Activated CD8-positive, alpha-beta memory T cell treated with anti-CD3 and anti-CD28 coated beads, Interleukin-2, amount 50 U/mL, for 24 hours (primary cell): ENCODE results near the gene VEPH1.

ENCODE experiments used
- DNase-seq: peaks from one replicate; pipeline ENCODE4 v3.0.0-alpha.2; 2020; ENCODE audit errors: extremely low read depth

VEPH1 gene

GRCh38 chr3:157502916-157503595 lies at the start of gene VEPH1:
Gene VEPH1 (minus strand): TSS chr3:157503416. CDS start chr3:157495349, 8,067 bp downstream.
- DNase-seq = no peak

DNA sequence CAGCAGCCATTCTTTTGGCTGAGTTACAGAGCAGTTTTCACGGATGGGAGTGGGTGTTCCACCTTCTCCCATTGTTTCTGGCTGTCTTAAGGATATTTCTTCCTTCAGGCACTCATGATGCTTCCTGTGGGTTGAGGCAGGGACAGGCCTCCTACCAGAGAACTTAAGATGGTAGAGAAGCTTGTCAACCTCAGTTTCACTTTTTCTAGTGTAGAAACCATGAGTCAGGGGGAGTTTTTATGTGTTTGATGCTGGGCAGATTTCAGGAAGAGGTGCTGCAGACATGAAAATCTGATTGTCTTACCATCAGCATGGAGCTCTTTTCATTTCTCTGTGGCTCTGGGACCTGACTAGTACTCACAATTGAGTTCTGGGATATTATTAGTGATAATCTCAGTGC lies 48.7 kb upstream of the VEPH1 start:
- no peak for DNase-seq

- no peak for DNase-seq
These were observed 46.3 kb upstream of the VEPH1 start for GRCh38 chr3:157549498-157549897.

DNA sequence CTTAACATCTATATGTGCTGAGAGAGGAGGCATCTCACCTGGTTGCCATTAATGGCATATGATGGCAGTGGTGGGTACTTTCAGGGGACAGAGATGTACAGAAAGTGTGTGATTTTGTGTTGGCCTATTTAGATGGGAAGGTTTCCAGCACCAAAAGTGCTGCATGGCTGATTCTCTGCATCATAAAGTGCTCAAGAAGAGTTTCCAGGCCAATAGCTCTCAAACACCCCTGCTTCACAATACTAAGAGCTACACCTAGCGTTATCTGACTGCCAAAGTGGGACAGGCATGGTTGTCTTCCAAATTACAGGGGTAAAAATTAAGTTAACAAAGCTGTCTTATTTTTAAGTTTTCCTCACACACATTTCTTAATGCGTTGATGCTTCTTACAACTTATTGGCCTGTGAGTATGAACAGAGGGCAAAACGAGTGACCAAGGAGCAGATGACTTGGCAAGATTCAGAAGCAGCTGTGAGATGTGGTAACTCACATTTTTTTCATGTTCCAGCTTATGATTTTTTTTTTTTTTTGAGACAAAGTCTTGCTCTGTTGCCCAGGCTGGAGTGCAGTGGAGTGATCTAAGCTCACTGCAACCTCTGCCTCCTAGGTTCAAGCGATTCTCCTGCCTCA lies 41.4 kb upstream of the VEPH1 start:
- DNase-seq = no peak

DNA sequence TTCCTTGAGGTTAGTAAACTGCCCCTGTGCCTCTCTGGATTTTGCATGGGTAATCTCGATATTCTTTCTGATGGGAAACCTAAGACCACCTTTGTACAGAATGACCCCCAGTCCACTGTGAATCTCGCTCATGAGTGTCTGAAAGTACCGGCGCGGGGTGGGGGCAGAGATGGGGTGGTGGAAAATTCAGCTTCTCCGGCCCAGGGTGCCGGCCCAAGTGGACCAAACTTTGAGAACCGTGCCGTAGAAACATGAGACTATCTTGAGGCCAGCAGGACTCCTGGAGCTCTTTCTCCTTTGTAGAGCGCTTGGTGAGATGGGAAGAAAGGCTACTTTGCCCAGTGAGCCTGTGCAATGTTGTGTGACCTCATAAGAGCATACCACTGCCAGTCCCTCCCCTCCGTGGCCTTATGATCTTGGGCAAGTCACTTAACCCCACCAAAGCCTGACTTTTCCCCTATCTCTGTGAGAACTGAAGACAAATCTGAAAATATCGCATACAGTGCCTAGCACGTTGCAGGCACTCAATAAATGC lies 40.4 kb upstream of the VEPH1 start:
- DNase-seq = no peak

DNA sequence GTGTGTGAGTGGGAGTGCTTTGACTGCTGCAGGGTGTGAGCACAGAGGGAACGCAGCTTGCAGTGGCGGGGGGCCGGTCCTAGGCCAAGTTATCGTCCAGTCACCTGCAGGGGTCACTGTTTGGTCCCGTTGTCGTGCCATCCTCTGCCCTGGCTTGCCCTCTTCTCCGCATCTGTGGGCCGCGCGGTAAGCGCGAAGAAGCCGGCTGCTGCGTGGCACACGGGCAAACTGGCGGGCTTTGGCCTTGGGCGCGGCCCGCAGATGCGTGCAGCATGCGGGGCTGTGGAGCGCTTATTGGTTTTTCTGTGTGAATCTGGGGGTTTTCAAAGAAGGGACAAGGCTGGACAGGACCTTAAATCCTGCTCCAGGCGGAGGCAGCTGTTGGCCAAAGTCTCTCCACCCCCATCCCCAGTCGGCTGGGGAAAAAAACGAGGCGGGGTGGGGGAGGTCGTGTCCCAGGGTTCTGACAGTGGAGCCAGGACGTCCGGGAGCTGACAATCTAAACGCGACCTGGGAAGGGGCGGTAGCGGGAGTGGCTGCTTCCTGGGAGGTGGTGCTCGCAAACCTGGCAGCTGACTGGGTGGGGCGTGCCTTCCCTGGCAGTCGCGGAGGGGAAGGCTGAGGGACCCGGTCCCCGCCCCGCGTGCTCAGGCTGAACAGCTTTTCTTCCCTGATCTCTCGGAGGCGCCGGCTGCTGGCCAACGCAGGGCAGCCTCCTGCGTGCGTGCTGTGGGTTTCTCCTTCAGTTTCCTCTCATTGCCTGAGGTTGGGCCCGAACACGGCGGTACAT lies 39.7 kb upstream of the VEPH1 start:
- DNase-seq = no peak

- DNase-seq = no peak
These were observed 38.5 kb upstream of the VEPH1 start for GRCh38 chr3:157541506-157542236.

DNA sequence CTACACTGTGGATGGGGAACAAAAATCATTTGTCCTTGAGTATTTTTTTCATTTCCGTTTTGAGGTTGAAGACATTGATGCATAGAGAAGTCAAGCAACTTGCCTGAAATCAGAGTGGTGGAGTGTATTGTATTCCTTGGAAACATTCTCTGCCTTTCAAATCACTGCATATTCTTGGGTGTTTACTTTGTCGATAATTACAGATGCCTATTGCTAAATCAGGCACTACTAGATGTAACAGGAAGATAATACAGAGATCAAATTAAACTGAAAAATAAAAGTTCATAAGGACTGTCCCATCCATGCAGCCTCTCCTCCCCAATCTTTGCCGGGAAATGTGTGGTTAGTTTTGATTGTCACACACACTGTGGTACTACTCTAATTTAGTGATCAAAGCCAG lies 37.4 kb upstream of the VEPH1 start:
- DNase-seq = no peak

DNA sequence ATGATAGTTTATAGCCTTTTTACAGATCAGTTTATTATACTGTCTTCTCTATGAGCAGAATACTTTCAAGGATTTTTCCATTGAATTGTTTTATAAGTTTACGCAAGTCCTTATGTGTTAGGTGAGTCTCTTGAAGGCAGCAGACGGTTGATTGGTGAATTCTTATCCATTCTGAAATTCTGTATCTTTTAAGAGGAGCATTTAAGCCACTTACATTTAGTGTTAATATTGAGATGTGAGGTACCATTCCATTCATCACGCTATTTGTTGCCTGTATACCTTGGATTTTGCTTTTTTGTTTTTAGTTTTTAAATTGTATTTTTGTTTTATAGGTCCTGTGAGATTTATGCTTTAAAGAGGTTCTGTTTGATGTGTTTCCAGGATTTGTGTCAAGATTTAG lies 32.5 kb upstream of the VEPH1 start:
- DNase-seq = no peak

DNA sequence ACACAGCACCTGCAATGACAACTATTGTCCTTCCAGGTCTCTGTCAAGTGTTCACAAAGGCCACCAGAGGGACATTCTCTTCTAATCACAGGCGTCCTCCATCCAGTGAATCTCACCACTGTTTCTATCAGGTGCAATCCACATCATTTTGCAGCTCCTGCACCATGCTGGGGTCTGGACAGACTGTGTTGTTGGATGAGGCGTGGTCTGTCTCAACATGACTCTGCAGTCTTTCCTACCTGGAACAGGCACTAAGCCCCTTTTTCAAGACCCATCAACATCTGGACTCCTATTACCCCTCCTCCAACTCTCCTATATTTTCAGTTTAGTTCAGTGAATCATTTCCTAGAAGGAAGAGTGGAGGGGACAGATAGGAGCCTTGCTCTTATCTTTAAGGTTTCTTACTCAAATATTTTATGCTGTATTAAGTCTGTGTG lies 31.5 kb upstream of the VEPH1 start:
- DNase-seq = no peak

GRCh38 chr3:157533298-157534070 lies 30.3 kb upstream of the VEPH1 start:
- no peak for DNase-seq

DNA sequence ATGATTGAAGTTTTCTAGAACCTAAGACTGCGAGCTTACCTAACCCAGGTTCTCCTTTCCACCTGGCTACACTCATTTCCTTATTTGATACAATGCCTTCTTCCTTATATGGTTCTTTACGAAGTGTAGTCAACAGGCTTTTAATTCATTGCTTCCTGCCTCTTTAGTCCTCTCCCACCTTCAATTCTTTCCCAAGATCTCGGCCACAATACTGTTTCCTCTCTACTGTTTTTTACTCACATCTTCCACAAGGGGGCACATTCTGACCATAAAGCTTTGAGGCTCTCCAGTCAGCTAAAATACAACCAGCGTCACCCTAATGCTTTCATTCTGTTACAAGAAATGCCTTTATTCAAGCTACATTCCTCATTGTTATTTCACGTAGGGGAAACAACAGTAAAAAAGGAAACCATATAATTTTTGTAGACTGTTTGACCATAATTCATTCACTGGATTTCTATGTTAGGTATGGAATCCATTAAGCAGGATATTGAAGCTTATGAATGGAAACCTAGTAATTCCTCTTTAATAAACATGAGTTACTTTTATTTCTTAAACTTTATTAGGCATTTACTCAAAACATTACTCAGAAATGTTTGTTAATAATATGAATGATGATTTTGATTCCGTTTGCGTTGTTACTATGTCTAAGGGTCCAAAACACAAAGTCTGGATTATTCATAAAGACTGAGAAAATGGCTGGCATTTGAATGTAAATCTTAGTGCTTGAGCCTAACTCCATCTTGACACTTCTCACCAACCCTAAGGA lies 29.5 kb upstream of the VEPH1 start:
- no peak for DNase-seq

DNA sequence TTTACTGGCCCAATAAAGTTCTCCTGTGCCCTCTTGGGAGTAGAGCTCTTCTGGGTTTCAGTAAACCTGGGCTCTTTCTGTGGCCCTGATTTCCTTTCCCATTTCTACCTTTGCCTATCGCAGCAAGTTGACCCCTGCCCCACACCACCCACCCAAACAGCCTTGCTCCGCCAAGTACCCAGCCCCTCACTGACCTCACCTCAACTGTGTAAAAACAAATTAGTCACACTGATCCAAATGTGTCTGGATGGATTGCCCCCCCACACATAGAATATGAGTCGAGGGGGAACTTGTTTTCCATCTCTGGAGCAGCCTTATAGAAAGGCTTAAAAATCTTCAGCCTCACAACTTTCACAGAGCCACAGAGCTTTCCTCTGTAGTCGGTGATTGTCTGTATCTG lies 28.6 kb upstream of the VEPH1 start:
- no peak for DNase-seq

GRCh38 chr3:157531301-157531660 lies 28.1 kb upstream of the VEPH1 start:
- DNase-seq = no peak

- no peak for DNase-seq
These were observed 27.6 kb upstream of the VEPH1 start for GRCh38 chr3:157530637-157531300.

GRCh38 chr3:157529751-157530150 lies 26.5 kb upstream of the VEPH1 start:
- no peak for DNase-seq

DNA sequence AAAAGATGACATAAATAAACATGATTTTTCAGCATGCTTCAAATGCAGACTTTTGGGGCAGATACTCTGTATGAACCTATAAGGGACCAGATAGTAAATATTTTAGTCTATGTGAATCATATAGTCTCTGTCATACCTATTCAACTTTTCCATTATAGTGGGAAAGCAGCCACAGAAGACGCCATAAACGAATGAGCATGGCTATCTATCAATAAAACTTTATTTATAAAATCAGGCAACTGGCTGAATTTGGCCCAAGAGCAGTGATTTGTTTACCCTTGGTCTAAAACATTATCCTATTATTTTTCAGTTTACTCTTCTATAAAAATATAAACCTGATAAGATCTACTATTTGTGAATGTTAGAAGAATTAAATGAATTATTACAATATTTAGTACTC lies 25.9 kb upstream of the VEPH1 start:
- no peak for DNase-seq

- DNase-seq = no peak
These were observed 24.1 kb upstream of the VEPH1 start for GRCh38 chr3:157527131-157527881.

DNA sequence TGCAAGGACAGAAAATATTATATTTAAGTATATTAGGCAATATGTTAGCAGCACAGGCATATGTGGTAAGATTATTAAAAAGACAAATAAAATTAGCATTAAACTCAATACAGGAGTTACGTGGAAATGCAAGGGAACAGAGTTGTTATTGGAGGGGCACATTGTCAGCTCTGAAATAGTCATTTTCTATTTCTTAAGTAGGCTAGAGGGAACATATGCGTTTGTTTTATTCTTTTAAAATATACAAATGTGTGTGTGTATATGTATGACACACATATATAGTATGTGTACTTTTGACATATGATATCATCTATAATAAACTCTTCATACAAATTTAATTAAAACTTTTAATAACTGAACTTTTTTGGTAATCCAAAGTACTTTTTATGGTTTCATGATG lies 22.8 kb upstream of the VEPH1 start:
- DNase-seq = no peak
